ENCODE measurements around the gene TMEM163.

GRCh38 chr2:134412639-134412999 lies 306.2 kb downstream of the TMEM163 start:
- TF ChIP-seq CTCF (IDR thresholded peaks at IDR 0.05; ENCODE audit: poor library complexity): no peak
- TF ChIP-seq EZH2 (IDR thresholded peaks at IDR 0.05; ENCODE audit: borderline replicate concordance): no peak
- TF ChIP-seq EZH2phosphoT487 (IDR thresholded peaks at IDR 0.05; ENCODE audit: low read depth, severe bottlenecking, unreplicated experiment): no peak

All from hepatocyte (in vitro differentiated cells).